MM.1S (cell line): ENCODE measurements around the gene SELENOO.

Source experiments
- CTCF ChIP-seq: fragments of 300-600 bp; sonication (generic); IDR thresholded peaks from 2 replicates; pipeline ENCODE4 v1.5.1; 2016; ENCODE audit warnings: antibody characterized with exemption, low read length, mixed read lengths
- EZH2 ChIP-seq: fragments of 300-600 bp; sonication (generic); optimal IDR thresholded peaks from 2 replicates; pipeline ENCODE3; 2017; ENCODE audit warnings: low read depth, mild to moderate bottlenecking, antibody characterized with exemption, low read length, mixed read lengths

GRCh38 chr22:50188356-50188755, 12.5 kb upstream of the SELENOO start:
- TF ChIP-seq CTCF (no peak), EZH2 (no peak)
